ENCODE measurements around the gene MRPS10. TPM values are rescaled to one million over a fixed set of nuclear protein-coding genes. Genes with fewer than 3 reads are reported as not detected.
A peak's percentile ranks its signal among the peaks of the same experiment; 100 is the strongest.
"Not testable (repeated sequence)": the region's sequence is repeated elsewhere in the genome, so short reads cannot be mapped to it uniquely, and the experiment has no call there.

The MRPS10 gene
- polyA plus RNA-seq, 10 donors: 29.3 to 44.9 (median 34.5) TPM

DNA sequence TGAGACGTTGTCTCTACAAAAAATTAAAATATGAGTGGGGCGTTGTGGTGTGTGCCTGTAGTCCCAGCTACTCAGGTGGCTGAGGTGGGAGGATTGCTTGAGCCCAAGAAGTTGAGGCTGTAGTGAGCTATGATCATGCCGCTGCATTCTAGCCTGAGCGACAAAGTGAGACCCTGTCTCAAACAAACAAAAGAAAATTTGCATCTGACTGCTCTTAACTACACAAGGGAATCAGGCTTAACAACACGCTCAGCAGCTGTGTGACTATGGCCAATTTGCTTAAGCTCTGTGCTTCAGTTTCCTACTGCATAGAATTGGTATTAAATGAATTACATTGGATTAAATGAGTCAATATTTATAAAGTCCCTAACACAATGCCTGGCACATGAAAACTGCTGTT, 24.3 kb upstream of the MRPS10 start:
- DNase-seq: no peak

DNA sequence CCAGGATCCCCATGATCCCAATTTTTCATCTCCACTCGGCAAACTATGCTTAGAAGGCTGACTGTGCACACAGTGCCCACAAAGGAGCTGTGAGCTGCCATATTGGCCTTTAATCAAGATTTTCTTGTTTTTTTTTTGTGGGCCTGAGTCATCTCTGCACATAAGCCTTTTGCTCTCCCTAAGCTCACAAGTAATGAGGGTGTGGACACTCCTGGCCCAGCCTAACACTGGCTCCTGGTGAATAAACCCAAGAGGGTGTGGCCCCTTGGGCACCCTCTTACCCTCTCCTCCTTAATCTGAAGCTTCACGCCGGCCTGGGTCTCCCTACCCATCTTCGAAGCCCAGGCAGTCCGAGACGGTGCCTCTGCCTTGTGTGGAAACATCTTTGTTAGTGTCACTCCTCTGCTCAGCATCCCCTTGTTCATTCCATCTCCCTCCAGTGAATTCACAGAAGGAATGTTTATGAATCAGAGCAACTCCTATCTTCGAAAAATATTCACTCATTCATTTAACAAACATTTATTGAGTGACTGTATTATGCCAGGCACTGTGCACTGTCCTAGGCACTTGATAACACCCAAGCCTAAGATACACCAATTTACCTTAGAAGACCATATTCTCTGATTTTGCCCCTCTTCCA, 22.2 kb upstream of the MRPS10 start:
- no peak for DNase-seq

DNA sequence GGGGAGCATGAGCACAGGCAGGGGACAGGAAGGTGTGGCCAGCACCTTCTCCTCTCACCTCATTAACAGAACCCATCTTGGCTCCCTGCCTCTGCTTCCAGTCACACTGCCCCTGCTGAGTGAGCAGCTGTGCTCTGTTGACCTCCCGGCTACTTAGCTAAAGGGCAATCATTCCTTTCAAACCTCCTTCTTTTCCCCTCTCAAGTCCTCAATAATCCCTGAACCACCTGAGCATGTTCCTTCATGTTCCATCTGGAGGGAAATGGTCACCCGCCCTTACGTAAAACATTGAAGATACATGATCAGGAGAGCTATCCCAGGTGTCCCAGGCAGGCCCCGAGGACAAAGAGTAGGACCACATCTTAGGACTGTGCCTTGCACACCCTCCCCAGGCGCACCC, 21.7 kb upstream of the MRPS10 start:
- DNase-seq: no peak

DNA sequence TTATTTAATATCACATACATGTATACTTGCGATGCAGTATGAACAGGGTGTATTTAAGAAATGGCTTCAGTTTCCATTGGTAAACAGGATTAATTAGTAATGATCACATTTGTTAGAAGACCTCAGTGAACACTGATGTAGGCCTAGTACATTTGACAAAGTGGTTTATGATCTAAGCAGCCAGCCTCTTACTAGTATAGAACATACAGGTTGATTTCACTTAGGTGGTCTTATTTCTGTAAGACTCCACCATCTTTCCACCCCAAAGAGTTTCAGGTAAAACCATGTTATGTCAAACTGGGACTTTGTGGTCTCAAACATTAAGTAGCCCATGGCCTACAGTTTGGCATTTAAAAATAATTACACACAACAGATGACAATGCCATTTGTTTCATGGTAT, 20.2 kb upstream of the MRPS10 start:
- DNase-seq: no peak

DNA sequence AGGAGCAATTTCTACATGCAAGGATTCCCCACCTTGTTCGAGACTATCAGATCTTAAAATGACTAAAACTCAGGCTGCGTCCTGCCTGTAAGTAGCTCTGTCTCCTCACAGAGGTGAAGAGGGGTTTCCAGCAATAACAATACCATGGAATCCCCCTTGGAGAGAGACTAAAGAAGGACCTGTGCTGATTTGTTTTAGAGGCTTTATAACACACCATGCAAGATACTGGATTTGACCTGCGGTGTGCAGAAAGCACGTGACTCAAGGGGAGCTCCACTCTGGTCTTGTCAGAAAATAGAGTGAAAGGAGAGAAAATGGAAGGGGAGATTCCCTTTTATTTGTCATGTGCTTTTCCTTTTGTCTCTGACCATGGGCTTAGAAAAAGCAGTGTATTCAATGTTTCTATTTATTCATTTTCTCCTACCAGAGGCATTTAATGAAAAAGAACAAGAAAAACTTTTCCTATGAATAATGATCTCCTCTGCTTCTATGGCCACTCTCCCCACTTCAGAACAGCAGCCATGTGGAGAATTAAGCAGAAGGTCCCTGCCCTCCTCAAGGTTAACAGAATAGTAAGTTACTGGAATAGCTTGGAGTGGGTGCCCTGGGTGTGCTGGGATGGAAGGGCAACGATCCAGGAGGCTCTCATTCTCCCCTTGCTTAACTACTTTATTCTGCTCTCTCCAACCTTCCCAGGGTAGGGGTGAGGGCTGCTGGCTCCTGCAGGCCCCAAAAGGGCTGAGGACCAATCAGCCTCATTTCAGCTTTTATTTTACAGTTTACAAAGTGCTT, 19.2 kb upstream of the MRPS10 start:
- no peak for DNase-seq

DNA sequence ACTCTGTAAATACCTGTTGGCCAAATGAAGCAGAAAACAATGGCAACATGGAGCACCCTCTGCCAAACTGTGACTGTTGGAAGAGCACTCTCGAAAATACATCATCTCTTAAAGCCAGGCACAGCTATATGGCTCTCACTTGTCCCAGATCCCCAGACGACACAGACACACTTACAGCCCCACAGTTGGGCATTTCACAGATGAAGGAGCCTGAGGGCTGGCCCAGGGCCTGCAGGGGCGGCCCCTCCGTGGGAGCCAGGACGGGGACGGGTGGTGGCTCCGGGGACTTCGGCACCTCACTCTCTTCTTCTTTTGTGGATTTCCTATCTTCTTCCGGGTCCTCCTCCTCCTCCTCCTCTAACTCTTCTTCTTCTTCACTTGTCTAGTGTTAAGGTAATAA, 18.4 kb upstream of the MRPS10 start:
- DNase-seq: no peak

DNA sequence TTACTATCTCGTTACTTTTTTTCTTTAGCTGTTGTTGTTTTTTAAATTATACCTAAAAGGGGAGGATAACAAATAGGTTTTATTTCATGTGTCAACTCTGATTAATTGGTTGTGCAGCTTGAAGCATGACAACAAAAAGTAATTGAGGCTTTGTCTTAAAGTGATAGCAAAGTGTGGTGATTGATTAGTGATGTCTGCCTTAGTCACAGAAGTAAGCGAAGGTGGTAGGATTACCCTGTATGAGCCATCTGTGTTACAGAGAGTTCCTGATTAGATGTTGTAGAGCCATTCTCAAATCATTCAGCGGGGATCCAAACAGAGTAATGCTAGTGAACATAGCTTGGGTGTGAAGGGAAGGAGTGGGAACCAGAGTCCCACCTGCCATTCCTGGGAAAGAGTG, 14.4 kb upstream of the MRPS10 start:
- DNase-seq: no peak

DNA sequence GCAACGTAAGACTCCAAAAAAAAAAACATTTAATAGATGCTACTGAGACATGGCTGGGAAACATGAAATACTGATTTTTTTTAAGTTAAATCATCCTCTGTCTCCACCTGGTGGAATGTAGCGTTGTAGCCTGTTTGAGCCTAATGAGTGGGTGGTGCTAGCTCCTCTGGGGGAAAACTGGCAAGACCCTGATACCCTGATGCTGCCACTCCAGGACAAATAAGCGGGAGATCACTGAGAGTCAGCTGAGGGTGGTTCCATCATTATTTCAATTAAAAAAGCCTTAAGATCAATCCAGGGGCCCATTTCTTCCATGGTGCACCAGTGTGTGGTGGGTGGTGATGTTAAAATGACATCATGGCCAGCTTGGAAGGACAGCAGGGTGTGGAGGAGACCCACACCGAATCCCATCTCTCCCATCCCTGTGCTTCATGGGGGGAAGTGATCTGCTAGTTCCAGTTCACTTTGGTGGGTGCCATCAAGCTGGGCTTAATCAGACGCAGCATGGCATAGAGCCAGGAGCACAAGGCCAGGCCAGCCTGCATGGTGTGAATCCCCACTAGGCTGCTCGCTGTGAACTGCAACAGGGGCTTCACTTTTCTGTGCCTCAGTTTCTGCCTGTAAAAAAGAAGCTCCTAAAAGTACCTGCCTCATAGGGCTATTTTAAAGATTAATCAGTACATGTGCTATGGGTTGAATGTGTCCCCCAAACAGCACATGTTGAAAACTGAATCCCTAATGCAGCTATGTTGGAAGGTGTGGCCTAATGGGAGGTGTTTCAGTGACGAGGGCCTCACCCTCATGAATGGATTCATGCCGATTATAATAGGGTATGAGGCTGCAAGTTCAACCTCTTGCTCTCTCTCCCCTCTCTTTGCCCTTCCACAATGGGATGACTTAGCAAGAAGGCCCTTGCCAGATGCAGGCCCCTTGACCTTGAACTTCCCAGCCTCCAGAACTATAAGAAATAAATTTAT, 13.0 kb upstream of the MRPS10 start:
- DNase-seq: no peak

DNA sequence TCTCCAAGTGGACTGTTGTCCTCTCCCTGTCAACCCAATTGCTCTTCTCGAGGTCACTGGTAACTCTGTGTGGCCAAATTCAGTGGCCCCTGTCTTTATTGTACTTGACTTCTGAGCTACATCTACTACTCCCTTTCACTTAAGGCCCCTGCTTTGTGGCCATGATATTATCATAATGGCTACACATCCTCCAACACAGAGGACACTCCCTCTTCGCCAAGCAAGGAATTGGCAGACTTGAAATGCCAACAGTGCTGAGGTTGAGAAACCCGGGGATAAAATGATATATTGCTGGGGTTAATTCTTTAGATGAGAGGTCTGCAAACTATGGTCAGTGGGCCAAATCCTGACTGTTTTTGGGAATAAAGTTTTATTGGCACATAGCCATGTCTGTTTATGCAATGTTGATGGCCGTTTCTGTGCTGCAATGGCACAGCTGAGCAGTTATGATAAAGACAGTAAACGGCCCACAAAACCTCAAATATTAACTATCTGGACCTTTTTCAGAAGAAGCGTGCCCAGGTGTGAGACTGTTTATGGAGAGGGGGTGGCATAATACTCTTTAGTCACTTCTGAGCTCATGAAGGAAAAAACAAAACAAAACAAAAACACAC, 12.0 kb upstream of the MRPS10 start:
- no peak for DNase-seq

DNA sequence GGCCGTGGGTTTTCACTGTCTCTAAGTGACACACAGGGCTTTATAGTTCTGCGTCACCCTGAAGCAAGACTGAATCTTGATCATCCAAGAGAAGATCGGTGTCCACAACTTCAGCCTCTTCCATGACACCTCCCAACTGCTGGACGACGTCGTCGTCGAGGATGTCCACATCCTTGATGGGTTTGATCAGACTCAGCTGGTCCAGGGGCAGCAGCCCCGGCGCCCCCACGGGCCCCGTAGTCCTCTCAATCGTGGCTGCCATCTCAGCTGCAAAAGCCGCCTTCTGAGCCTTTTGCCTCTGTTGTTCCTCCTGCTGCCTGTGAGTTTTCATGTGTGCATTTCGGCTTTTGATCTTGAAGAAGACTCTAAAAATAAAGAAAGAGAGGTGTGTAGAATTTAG, 10.6 kb upstream of the MRPS10 start:
- no peak for DNase-seq

DNA sequence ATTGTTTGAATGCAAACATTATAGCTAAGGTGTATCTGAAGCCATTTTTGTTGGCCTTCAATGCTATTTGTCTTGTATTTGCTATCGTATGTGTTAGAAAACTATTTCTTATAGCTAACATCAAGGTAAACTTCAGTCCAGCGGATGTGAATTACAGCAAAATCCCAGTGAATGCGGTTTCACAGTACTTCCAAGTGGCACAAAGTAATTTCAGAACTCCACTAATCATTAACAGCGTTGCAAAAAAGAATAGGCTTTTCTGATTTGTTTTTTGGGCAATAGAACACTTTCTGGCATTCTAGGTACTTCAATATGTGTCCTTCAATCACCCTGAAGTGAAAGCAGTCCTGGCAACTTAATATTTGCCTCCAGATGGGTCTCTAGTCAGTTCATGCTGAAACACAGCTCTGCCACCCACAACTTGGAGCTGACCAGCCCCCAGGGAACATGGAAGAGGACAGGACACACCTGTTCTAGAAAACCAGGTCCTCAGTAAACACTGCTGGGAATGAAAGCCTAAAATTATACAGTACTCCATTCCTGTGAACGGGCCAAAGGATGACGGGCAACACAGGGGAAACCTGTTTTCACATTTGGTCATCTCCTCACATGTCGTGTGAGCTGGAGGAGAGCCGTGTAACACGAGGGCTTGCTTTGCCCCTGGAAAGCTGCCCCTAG, 9.7 kb upstream of the MRPS10 start:
- no peak for DNase-seq

DNA sequence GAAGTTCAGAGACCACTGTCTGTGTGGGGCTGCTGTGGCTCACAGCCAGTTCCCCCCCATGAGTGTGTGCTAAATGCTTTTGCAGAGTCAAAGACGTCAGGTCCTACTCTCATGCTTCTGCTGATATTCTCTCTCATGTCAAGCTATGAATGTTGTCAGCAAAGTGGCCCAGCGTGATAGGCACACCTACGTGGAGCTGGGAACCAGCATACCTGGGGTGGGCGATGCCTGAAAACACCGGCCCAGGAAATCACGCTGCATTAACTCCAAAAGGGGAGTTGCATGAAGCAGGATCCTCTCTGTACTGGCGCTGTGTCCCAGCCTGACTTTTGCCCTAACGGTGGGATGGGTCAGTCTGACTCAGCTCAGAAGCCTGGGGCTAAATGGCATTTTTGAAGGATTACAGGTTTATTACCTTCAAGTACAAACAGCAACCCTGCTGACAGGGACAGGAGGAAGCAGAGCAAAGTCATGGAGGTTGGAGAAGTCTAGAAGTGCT, 9.0 kb upstream of the MRPS10 start:
- DNase-seq: no peak

DNA sequence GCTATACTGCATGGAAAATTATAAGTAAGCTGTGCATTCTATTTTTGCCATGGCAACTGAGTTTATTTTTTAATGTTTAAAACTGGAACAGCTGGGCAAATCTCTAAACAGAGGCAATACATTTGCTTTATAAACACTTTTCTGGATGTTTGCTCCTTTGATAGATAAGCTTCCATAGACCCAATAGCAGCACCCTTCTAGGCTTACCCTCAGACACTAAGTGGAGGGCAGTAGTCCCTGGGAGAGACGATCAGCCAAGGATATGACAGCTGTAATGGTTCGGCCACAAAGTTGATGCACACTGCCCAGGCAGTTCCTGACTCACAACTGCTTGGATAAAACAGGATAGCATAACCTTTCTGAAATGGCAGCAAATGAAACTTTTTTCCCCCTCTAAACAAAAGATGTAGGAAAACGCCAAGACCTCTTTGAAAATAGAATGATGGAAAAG, 8.5 kb upstream of the MRPS10 start:
- DNase-seq: peak in 1 of 3 donors; percentile 35

DNA sequence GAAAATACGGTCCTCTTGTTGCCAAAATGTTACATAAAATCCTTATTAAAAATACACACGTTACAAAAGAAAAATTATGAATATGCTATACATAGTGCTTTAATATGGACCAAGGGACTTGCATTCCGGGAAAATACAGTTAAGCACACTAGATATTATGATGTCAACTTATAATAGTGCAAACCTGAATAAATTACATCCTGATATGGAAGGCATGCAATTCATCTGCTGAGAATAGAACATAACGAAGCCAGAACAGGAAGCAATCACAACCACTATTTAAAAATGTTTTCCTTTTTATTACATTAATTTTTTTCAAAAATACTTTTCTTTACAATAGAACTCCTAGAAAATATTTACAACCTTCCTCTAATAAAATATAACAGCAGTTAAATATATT, 7.8 kb upstream of the MRPS10 start:
- DNase-seq: no peak

DNA sequence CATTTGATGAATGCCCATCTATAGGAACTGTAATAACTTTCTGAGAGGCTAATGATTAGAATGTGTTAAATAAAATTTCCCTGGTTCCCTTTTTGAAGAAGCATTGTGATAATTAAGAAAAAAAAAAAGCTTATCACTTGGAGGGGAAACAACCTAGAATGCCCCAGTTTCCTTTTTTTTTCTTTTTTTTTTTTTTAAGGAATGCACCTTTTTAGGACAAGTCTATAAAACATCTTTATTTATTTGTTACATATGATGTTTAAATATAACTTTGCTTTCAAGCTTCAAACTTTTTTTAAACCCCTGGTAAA, 7.3 kb upstream of the MRPS10 start:
- DNase-seq: no peak

DNA sequence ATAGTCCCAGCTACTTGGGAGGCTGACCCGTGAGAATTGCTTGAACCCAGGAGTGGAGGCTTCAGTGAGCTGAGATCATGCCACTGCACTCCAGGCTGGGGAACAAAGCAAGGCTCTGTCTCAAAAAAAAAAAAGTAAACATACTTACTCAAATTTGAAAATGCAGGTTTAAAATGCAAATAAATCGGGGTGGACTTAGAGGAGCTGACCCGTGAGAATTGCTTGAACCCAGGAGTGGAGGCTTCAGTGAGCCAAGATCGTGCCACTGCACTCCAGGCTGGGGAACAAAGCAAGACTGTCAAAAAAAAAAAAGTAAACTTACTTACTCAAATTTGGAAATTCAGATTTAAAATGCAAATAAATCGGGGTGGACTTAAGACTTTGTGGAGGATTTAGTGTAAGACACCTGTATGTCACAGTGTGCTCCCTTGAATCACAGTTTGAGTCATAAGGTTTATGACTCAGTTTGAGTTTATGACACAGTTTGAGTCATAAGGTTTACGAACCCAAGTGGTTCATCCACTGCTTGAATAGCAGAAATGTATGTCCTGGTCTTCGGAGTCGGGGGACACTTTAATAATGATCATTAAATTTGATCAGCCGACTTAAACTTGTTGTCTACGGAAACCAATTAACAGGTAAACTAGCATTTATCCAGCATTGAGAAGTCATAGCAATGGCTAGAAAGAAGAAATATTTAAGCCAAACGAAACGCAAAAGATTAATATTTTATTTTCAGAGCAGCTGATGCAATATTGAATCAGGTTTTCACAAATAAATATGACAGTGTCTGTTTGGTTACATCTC, 6.8 kb upstream of the MRPS10 start:
- peak in 1 of 3 donors; percentile 39 for DNase-seq

DNA sequence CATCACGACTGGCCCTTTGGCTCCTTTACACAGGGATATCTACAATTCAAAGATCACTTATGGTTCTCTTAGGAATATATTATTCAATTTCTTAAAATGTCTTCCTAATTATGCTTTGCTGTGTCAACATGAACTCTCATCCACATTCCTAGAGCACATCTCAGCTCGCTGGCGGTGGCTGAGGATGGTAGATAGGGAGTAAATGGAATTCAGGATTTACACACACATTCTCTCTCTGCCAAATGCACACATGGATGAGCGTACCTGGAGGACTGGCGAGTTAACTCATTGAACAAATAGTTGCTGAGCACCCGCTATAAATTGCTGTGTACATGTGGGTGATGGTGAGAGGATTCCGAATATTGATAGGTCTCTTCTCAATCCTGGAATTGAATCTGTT, 4.8 kb upstream of the MRPS10 start:
- DNase-seq: no peak

DNA sequence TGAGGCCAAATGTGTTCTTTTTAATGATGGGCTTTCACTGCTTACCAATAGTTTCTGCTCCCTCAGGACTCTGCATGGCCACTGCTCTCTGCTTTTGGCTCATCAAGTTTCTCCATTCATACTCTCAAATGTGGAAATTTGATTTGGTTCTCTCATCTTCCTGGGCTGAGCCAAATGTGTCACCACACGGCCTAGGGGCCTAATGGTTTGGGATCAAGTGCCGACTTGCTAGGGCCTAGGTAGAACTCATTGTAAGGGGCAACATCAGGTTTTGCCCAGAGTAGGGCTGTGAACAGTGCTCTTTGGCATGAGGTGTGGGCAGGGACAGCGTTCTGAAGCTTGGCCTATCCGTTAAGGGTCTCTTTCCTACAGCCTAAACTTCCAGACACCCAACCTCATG, 3.9 kb upstream of the MRPS10 start:
- DNase-seq: no peak

DNA sequence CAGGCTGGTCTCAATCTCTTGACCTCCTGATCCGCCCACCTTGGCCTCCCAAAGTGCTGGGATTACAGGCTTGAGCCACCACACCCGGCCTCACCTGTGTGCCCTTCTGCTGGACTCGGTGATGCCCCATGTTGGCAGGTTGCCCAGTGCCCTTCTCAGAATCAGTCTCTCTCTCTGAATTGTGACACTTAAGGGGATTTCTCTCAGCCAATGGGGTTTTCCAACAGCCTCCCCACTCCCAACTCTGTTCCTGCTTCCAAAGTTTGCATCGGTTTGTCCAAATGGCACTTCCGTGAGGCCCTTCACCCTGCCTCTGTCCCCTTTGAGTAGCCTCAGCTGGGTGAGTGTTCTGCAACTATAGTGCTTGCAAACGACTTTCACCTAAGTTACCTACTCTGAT, 3.1 kb upstream of the MRPS10 start:
- no peak for DNase-seq

DNA sequence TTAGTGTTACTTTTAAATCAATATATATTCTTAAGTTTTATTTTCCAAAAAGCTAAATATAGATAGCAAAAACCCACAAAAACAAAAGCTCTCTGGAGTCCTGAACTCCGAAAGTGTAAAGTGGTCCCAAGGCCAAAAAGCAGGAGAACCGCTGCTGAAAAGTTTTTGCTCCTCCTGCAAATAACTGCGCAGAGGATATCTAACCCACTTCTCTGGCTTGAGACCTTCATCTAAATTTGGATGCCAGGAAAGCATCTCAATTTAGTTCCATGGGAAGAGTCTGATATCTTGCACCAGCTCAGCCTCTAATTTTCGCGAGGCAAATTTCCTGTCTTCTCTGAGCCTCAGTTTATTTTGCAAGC, 523 bp downstream of the MRPS10 start:
- peak in 1 of 3 donors; percentile 13 for DNase-seq

DNA sequence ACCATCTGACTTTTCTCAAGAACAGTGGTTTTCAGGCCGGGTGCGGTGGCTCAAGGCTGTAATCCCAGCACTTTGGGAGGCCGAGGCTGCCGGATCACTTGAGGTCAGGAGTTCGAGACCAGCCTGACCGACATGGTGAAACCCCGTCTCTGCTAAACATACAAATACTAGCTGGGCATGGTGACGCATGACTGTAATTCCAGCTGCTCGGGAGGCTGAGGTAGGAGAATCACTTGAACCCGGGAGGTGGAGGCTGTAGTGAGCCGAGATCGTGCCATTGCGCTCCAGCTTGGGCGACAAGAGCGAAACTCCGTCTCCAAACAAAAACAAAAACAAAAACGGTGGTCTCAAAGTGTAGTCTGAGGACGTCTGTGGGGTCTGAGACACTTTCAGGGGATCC, 1.2 kb downstream of the MRPS10 start:
- DNase-seq: not testable (repeated sequence)

All from muscle of back (tissue), 11 donors.